Type B pancreatic cell (in vitro differentiated cells): Measurements from ENCODE around the gene MT1M. TPM values are rescaled to one million over a fixed set of nuclear protein-coding genes. Genes with fewer than 3 reads are reported as not detected.

Experiments
- DNase-seq: peaks from one replicate; pipeline ENCODE4 v3.0.0; 2021; ENCODE audit warnings: mixed read lengths; ENCODE audit not compliant: unreplicated experiment; ENCODE audit errors: extremely low spot score
- H3K27ac Mint-ChIP-seq: 2 replicates; pipeline ENCODE4 v1.8.0; 2021; ENCODE audit warnings: mild to moderate bottlenecking, mixed read lengths
- H3K27me3 Mint-ChIP-seq: 2 replicates; pipeline ENCODE4 v1.8.0; 2021; ENCODE audit warnings: mixed read lengths
- H3K36me3 Mint-ChIP-seq: 2 replicates; pipeline ENCODE4 v1.8.0; 2021; ENCODE audit warnings: mixed read lengths
- H3K4me1 Mint-ChIP-seq: one replicate; pipeline ENCODE4 v1.8.0; 2021; ENCODE audit warnings: mixed read lengths; ENCODE audit not compliant: unreplicated experiment
- H3K4me3 Mint-ChIP-seq: 2 replicates; pipeline ENCODE4 v1.8.0; 2021; ENCODE audit warnings: mild to moderate bottlenecking, mixed read lengths
- H3K9me3 Mint-ChIP-seq: 2 replicates; pipeline ENCODE4 v1.8.0; 2021; ENCODE audit warnings: mixed read lengths
- total RNA-seq: library from RNA; stranded (reverse); gene quantifications from 2 replicates; pipeline ENCODE4 v1.2.1, GENCODE V29; 2021; ENCODE audit warnings: low replicate concordance
- TF ChIP-seq, protein P1 (sequence below): fragments of 200-600 bp; sonication (generic); conservative IDR thresholded peaks from 2 replicates; pipeline ENCODE4 v1.5.0; 2021; ENCODE audit warnings: antibody characterized with exemption, mild to moderate bottlenecking

Gene MT1M
- total RNA-seq, 1 donor from 2014 or later: not detected

DNA sequence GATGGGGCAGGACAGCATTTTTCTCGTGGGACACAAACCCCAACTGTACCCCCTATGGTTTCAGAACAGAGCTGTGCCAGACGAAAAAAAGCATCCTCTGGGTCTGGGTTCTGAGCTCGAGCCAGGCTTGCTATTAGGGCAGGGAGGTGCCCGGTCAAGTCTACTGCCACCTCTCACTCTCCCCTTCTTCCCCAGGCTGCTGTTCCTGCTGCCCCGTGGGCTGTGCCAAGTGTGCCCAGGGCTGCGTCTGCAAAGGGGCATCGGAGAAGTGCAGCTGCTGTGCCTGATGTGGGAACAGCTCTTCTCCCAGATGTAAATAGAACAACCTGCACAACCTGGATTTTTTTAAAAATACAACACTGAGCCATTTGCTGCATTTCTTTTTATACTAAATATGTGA lies 5.8 kb upstream of the MT1M start:
- H3K4me1 Mint-ChIP-seq: peaks cover 6% of the 10 kb centered on the region
- H3K27ac Mint-ChIP-seq: no peak overlapping the region
- TF ChIP-seq, protein P1, sequence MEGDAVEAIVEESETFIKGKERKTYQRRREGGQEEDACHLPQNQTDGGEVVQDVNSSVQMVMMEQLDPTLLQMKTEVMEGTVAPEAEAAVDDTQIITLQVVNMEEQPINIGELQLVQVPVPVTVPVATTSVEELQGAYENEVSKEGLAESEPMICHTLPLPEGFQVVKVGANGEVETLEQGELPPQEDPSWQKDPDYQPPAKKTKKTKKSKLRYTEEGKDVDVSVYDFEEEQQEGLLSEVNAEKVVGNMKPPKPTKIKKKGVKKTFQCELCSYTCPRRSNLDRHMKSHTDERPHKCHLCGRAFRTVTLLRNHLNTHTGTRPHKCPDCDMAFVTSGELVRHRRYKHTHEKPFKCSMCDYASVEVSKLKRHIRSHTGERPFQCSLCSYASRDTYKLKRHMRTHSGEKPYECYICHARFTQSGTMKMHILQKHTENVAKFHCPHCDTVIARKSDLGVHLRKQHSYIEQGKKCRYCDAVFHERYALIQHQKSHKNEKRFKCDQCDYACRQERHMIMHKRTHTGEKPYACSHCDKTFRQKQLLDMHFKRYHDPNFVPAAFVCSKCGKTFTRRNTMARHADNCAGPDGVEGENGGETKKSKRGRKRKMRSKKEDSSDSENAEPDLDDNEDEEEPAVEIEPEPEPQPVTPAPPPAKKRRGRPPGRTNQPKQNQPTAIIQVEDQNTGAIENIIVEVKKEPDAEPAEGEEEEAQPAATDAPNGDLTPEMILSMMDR: no peak
- peaks cover 87% of the 10 kb centered on the region for H3K27me3 Mint-ChIP-seq
- H3K9me3 Mint-ChIP-seq: peaks cover 8% of the 10 kb centered on the region
- DNase-seq: no peak
- no peak overlapping the region for H3K4me3 Mint-ChIP-seq
- H3K36me3 Mint-ChIP-seq: peaks cover 6% of the 10 kb centered on the region

DNA sequence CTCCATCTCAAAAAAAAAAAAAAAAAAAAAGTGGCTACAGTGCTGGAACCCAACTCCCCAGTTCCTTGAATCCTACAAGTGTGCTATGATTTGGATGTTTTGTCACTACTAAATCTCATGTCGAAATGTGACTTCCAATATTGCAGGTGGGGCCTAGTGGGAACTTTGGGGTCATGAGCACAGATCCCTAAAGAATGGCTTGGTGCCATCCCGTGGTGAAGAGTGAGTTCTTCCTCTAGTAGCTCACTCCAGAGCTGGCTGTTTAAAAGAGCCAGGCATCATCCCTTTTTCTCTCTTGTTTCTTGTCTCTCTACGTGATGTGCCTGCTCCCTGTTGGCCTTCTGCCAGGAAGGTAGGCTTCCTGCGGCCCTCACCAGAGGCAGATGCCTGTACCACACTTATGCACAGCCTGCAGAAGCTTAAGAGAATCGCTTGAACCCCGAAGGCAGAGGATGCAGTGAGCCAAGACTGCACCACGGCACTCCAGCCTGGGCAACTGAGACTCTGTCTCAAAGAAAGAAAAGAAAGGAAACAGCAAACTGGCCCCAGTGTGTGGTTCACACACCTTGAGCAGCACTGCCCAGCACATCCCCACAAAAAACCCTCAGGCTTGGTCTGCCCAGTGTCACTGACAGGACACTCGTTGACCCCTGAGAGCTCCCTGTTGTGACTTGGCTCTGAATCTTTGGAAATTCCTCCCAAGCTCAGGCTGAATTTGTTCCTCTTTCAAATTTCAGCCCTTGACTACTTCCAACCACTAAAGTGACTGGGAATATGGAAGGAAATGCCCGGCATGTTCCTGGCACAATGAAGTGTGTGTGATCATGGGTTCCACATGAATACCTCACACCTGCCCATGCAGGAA lies 3.7 kb upstream of the MT1M start:
- H3K4me1 Mint-ChIP-seq: peaks cover 10% of the 10 kb centered on the region
- H3K36me3 Mint-ChIP-seq: peaks cover 3% of the 10 kb centered on the region
- peak overlapping the region; percentile 32 for H3K27ac Mint-ChIP-seq
- TF ChIP-seq, protein P1: no peak
- no peak overlapping the region for H3K4me3 Mint-ChIP-seq
- peaks cover 86% of the 10 kb centered on the region for H3K27me3 Mint-ChIP-seq
- DNase-seq: no peak
- H3K9me3 Mint-ChIP-seq: no peaks in the 10 kb centered on the region

DNA sequence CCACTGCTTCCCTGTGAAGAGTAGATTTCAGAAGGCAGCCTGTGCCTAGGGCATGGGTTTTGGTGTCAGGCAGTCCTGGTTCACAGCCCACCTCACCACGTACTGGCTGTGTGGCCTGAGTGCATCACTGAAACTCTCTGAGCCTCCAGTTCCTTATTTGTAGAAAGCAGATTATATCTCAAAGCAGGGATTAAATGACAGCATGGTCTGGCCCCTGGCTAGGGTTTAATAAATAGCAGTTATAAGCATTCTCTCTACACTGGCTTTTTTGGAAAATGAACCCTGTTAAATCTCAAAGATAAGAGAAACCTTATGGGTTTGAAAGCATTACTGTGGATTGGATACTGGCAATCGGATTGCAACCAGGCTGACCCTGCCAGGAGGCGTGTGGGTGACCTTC lies 2.9 kb upstream of the MT1M start:
- H3K27me3 Mint-ChIP-seq: peaks cover 88% of the 10 kb centered on the region
- H3K27ac Mint-ChIP-seq: no peak overlapping the region
- H3K36me3 Mint-ChIP-seq: no peaks in the 10 kb centered on the region
- H3K4me3 Mint-ChIP-seq: no peak overlapping the region
- TF ChIP-seq, protein P1: no peak
- peaks cover 10% of the 10 kb centered on the region for H3K4me1 Mint-ChIP-seq
- no peaks in the 10 kb centered on the region for H3K9me3 Mint-ChIP-seq
- no peak for DNase-seq

DNA sequence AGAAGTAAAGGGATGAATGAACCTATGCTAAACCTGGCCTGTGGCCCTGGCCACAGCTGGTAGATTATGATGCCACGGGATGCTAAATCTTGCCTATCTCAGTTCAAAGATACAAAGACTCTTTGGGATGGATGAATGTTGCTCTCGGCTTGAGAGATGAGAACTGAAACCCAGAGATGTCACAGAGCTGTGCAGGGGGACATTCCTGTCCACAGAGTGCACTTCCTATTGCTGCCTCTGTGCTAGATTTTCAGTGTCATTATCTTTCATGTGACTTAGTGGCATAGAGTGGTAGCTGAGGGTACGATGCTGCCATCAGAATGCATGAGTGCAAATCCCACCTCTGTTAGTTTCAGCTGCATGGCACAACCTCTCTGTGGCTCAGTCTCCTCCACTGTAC lies 2.3 kb upstream of the MT1M start:
- Mint-ChIP-seq H3K27me3 (peaks cover 88% of the 10 kb centered on the region), H3K36me3 (no peaks in the 10 kb centered on the region), H3K27ac (peak overlapping the region; percentile 1), H3K4me1 (peaks cover 10% of the 10 kb centered on the region), H3K9me3 (no peaks in the 10 kb centered on the region), H3K4me3 (no peak overlapping the region)
- no peak for DNase-seq
- TF ChIP-seq, protein P1: no peak

DNA sequence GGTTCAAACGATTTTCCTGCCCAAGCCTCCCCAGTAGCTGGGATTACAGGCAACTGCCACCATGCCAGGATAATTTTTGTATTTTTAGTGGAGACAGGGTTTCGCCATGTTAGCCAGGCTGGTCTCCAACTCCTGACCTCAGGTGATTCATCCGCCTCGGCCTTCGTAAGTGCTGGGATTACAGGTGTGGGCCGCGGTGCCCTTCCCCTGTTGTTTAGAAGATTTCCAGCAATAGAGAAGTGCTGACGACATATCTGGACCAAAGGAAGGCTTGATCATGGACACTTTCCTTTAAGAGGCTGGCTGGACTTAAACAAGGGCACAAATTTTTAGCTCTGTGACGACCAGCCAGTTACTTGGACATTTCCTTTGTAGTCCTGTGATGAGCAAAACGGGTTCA lies 1.3 kb upstream of the MT1M start:
- DNase-seq: no peak
- no peak overlapping the region for H3K27ac Mint-ChIP-seq
- peaks cover 7% of the 10 kb centered on the region for H3K4me1 Mint-ChIP-seq
- H3K27me3 Mint-ChIP-seq: peaks cover 88% of the 10 kb centered on the region
- peak overlapping the region; percentile 85 for H3K4me3 Mint-ChIP-seq
- H3K9me3 Mint-ChIP-seq: no peaks in the 10 kb centered on the region
- TF ChIP-seq, protein P1: no peak
- no peaks in the 10 kb centered on the region for H3K36me3 Mint-ChIP-seq
